Ectodermal cell (in vitro differentiated cells): ENCODE results near the gene PLPPR4.
"Not testable (repeated sequence)": the region's sequence is repeated elsewhere in the genome, so short reads cannot be mapped to it uniquely, and the experiment has no call there.

Source experiments
- H3K27ac ChIP-seq: 2 replicates; pipeline ENCODE4 v1.7.0; 2013; ENCODE audit warnings: mild to moderate bottlenecking, low read depth, low read length; ENCODE audit not compliant: insufficient read depth, poor library complexity, severe bottlenecking
- H3K27me3 ChIP-seq: 2 replicates; pipeline ENCODE4 v1.7.0; 2013; ENCODE audit warnings: mild to moderate bottlenecking, low read length; ENCODE audit not compliant: insufficient read depth, control insufficient read depth, poor library complexity, severe bottlenecking
- H3K36me3 ChIP-seq: one replicate; pipeline ENCODE4 v1.7.0; 2013; ENCODE audit warnings: low read length; ENCODE audit not compliant: control insufficient read depth, insufficient read depth
- H3K4me1 ChIP-seq: one replicate; pipeline ENCODE4 v1.7.0; 2013; ENCODE audit warnings: low read length; ENCODE audit not compliant: control insufficient read depth, insufficient read depth
- H3K4me3 ChIP-seq: 2 replicates; pipeline ENCODE4 v1.7.0; 2013; ENCODE audit warnings: low read depth, low read length, control low read depth; ENCODE audit not compliant: insufficient read depth
- H3K9me3 ChIP-seq: 2 replicates; pipeline ENCODE4 v1.7.0; 2013; ENCODE audit warnings: mild to moderate bottlenecking, low read length, moderate library complexity; ENCODE audit not compliant: control insufficient read depth
- WGBS, 2 experiments: methylation state at CpG; one replicate each; pipeline ENCODE4 v1.1.7; 2013; ENCODE audit warnings: missing lambda C conversion rate in 2 of 2; 5-methylcytosine and 5-hydroxymethylcytosine counted together

PLPPR4 gene

DNA sequence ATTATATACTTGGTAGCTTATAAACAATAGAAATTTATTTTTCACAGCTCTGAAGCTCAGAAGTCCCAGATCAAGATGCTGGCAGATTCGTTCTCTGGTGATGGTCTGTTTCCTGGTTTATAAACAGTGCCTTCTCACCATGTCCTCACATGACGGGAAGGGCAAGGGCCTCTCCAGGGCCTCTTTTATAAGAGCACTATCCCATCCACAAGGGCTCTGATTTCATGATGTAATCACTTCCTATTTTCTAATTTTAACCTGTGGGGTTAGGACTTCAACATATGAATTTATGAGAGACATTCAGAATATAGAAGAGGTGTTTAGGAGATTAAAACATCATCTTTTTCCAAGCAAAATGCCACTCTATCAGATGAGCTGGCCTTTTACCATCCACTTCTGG lies 32.1 kb upstream of the PLPPR4 start:
- WGBS, 2 experiments: 87 to 95% methylated on average over 2 of the region's 2 CpGs
- H3K27me3 ChIP-seq: no peaks in the 10 kb centered on the region
- no peaks in the 10 kb centered on the region for H3K9me3 ChIP-seq
- H3K36me3 ChIP-seq: no peaks in the 10 kb centered on the region
- no peak overlapping the region for H3K4me3 ChIP-seq
- H3K4me1 ChIP-seq: no peaks in the 10 kb centered on the region
- no peak overlapping the region for H3K27ac ChIP-seq

DNA sequence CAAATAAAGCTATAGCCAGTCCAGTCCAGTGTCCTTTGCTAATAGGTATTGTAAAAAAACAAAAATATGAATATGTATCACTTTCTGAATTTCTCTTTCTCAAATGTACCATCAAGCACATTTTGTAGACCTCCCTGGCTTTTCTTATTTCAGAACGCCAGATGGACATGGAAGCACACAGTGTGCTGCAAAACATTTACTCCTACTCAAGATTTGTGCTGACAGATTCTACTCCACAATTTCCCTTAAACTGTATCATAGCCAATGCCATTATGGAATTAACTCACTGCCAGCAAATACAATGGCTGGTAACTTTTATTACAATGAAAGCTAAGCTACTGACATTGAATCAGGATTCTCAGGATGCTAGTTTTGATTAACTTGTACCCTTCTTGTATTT lies 30.8 kb upstream of the PLPPR4 start:
- H3K27me3 ChIP-seq: no peaks in the 10 kb centered on the region
- no peaks in the 10 kb centered on the region for H3K36me3 ChIP-seq
- no peak overlapping the region for H3K4me3 ChIP-seq
- 94 to 97% methylated on average over 1 of the region's 1 CpG for WGBS, 2 experiments
- H3K27ac ChIP-seq: no peak overlapping the region
- H3K9me3 ChIP-seq: no peaks in the 10 kb centered on the region
- no peaks in the 10 kb centered on the region for H3K4me1 ChIP-seq

DNA sequence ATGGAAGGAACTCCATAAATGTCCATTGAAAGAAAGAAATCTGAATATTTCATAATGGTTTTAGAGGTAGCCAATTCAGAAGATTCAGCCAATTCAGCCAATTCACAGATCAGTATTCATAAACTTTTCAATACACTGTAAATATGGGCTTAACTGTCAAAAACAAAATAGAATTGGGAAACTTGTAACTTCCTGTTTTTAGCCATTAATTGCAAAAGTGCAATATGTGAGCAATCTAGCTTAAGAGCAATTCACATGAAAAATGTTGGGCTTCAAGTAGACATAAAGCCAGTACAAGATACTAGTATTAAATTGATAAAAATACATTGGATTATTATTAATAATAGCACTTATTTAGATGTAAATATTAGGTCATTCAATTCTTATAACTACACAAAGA lies 27.5 kb upstream of the PLPPR4 start:
- no peaks in the 10 kb centered on the region for H3K36me3 ChIP-seq
- H3K9me3 ChIP-seq: no peaks in the 10 kb centered on the region
- no peaks in the 10 kb centered on the region for H3K27me3 ChIP-seq
- H3K4me3 ChIP-seq: no peak overlapping the region
- H3K4me1 ChIP-seq: no peaks in the 10 kb centered on the region
- H3K27ac ChIP-seq: no peak overlapping the region

DNA sequence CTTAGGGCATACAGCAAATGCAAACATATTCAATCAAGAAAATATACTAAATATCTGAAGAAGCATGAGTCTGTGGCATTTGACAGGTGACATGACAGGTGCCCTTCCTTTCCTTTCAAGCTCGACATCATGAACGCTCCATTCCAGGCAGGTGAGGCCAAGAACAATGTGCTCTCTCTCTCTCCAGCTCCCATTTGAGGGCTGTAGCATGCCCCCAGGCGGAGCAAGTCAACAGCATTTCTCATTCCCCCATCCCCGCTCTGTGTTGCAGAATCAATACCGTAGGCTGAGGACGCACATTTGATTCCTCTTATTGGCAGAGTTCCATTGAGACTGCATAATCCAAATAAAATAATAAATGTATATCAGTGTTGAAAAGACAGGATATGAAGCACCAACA lies 24.6 kb upstream of the PLPPR4 start:
- Histone ChIP-seq H3K4me3 (no peak overlapping the region), H3K9me3 (no peaks in the 10 kb centered on the region), H3K4me1 (no peaks in the 10 kb centered on the region), H3K27ac (no peak overlapping the region), H3K27me3 (no peaks in the 10 kb centered on the region), H3K36me3 (no peaks in the 10 kb centered on the region)
- 68 to 72% methylated on average over 6 of the region's 6 CpGs for WGBS, 2 experiments

DNA sequence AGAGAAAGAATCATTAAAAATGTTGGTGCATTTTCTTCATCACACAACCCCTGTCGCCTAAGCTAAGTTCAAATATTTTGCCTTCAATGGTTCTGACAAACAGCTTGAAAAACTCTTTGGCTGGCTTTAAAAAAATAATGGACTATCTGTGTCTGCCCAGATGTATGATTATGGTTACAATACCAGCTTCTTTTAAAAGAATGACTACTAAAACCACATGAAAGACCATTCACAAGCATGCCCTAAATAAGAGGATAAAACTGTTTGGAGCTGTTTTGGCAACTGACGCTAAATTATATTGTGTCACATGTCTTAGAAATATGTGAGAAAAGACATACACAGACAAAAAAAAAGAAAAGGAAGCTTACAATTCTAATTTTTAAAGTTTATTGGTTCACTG lies 23.7 kb upstream of the PLPPR4 start:
- no peaks in the 10 kb centered on the region for H3K4me1 ChIP-seq
- no peak overlapping the region for H3K27ac ChIP-seq
- no peak overlapping the region for H3K4me3 ChIP-seq
- no peaks in the 10 kb centered on the region for H3K27me3 ChIP-seq
- no peaks in the 10 kb centered on the region for H3K9me3 ChIP-seq
- no peaks in the 10 kb centered on the region for H3K36me3 ChIP-seq
- 82% methylated on average over 2 of the region's 2 CpGs; no CpG with 5 or more reads in 1 of the 2 experiments for WGBS, 2 experiments

DNA sequence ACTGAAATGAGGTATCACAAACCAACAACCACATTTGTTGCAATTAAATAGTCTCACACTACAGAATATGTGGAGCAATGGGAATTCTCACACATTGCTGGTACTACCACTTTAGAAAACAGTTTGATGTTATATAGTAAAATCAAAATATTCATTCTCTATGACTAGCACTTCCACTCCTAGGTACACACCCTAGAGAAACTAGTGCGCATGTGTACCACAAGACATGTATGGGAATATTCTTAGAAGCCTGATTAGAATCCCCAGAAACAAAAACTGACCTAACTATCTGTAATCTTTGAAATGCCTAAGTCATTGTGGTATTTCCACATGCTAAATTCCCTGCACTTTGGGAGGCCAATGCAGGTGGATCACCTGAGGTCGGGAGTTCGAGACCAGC lies 18.1 kb upstream of the PLPPR4 start:
- H3K27ac ChIP-seq: no peak overlapping the region
- H3K27me3 ChIP-seq: no peaks in the 10 kb centered on the region
- H3K4me1 ChIP-seq: no peaks in the 10 kb centered on the region
- no peaks in the 10 kb centered on the region for H3K36me3 ChIP-seq
- no peak overlapping the region for H3K4me3 ChIP-seq
- WGBS, 2 experiments: 81 to 89% methylated on average over 3 of the region's 3 CpGs
- H3K9me3 ChIP-seq: no peaks in the 10 kb centered on the region

DNA sequence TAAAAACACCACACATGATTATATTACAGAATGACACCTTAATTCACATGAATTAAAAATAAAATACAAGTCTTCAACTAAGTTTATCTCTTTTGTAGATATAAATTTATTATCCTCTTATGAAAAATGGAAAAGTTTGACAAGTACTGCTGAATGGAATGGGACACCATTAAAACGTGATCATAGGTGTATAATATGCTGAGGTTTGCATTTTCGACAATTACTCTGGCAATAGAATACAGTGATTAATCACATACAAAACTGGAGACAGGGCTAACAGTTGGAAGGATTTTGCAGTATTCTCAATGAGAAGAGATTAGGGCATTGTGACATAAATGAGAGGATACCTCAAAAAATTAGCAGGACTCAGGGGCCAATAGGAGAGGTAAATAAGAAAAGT lies 17.1 kb upstream of the PLPPR4 start:
- Histone ChIP-seq H3K27ac (no peak overlapping the region), H3K4me3 (no peak overlapping the region), H3K4me1 (no peaks in the 10 kb centered on the region), H3K27me3 (no peaks in the 10 kb centered on the region), H3K9me3 (no peaks in the 10 kb centered on the region), H3K36me3 (no peaks in the 10 kb centered on the region)
- 100% methylated on average over 2 of the region's 2 CpGs for WGBS, 2 experiments

DNA sequence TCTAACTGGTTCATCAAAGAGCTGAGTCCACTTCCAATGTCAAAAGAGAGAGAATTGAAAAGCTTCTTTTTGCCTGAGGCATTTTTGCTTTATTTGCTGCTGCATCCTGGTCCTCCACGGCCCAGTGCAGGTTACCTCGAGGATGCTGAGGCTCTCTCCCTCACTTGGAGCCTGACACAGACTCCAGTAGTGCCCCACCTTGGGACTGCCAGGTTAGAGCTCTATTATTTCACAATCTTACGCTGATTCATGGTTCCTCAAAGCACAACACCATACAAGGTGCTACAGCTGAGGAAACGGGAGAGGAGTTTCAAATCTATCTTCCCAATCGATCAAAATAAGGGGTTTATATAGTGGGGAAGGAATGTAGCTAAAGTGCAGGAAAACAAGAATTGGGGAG lies 13.6 kb upstream of the PLPPR4 start:
- Histone ChIP-seq H3K4me1 (no peaks in the 10 kb centered on the region), H3K4me3 (no peak overlapping the region), H3K27ac (no peak overlapping the region), H3K9me3 (no peaks in the 10 kb centered on the region), H3K27me3 (no peaks in the 10 kb centered on the region), H3K36me3 (no peaks in the 10 kb centered on the region)
- WGBS, 2 experiments: 95 to 97% methylated on average over 5 of the region's 5 CpGs

DNA sequence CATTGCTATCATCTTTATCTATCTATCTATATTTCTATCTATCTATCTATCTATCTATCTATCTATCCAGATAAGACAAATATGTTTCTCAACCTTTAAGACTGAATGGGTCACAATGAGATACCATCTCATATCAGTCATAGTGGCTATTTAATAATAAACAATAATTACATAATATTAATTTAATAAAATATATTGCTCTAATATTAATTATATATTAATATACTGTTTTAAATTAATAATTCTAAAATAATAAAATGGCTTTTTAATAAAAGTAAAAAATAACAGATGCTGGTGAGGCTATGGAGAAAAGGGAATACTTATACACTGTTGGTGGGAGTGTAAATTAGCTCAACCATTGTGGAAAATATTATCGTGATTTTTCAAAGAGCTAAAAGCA lies 13.0 kb upstream of the PLPPR4 start:
- no peaks in the 10 kb centered on the region for H3K36me3 ChIP-seq
- 93% methylated on average over 1 of the region's 1 CpG for WGBS, 2 experiments

DNA sequence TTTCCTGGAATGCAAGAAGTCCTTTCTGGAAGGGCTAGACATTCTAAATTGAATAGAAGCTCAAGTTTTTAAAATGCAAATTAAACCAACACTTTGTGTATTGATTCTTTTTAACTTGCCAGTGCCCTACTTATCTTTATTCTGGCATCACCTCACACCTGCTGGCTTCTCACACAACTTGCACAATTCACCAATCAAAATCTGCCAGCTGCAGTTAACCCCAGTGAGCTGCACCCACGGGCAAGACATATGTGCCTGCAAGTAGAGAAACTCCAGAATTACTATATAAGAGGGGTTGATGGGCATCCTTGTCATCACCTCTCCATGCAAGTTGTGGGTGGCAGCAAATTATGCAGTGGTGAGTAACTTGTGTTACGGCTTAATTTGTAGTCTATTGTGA lies 11.7 kb upstream of the PLPPR4 start:
- WGBS, 2 experiments: 20 to 83% methylated on average over 1 to 2 of the region's 2 CpGs
- H3K4me3 ChIP-seq: no peak overlapping the region
- H3K4me1 ChIP-seq: no peaks in the 10 kb centered on the region
- no peaks in the 10 kb centered on the region for H3K36me3 ChIP-seq
- H3K9me3 ChIP-seq: no peaks in the 10 kb centered on the region
- no peak overlapping the region for H3K27ac ChIP-seq
- no peaks in the 10 kb centered on the region for H3K27me3 ChIP-seq

More for the DNA sequence above, 13.0 kb upstream of the PLPPR4 start:
- H3K27ac ChIP-seq: no peak overlapping the region
- H3K9me3 ChIP-seq: no peaks in the 10 kb centered on the region
- H3K4me3 ChIP-seq: no peak overlapping the region
- no peaks in the 10 kb centered on the region for H3K27me3 ChIP-seq
- no peaks in the 10 kb centered on the region for H3K4me1 ChIP-seq

DNA sequence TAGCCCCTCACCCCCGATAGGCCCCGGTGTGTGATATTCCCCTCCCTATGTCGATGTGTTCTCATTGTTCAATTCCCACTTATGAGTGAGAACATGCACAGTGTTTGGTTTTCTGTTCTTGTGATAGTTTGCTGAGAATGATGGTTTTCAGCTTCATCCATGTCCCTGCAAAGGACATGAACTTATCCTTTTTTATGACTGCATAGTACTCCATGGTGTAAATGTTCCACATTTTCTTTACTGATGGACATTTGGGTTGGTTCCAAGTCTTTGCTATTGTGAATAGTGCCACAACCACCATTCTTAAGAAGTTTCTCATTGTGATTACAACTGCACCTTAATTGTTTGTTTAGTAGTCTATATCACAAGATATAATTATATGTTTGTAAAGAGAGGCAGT lies 3.9 kb upstream of the PLPPR4 start:
- WGBS, 2 experiments: 92 to 95% methylated on average over 3 of the region's 3 CpGs
- not testable (repeated sequence) for H3K9me3 ChIP-seq

More for the DNA sequence above, 3.9 kb upstream of the PLPPR4 start:
- not testable (repeated sequence) for H3K4me1 ChIP-seq, H3K27ac ChIP-seq, H3K36me3 ChIP-seq, H3K4me3 ChIP-seq
- peaks cover 27% of the 10 kb centered on the region for H3K27me3 ChIP-seq
